WTC11 (cell line): ENCODE data around the gene FAF1. TPM values are rescaled to one million over a fixed set of nuclear protein-coding genes. Genes with fewer than 3 reads are reported as not detected.

Experiments
- ATAC-seq: fragments of 200-7000 bp; cut with Tn5 transposase; 2 replicates; pipeline ENCODE4 v1.10.0; 2021; ENCODE audit warnings: mild to moderate bottlenecking, moderate library complexity
- CTCF ChIA-PET: fragments of 300-600 bp; sonication (Branson Sonifier 250); formaldehyde crosslinking; loops from one replicate; lab custom pipeline; 2021; ENCODE audit warnings: antibody characterized with exemption; lab: Charles Lee
- POLR2A ChIA-PET: fragments of 350-600 bp; sonication (Branson Sonifier 250); formaldehyde crosslinking; loops from one replicate; lab custom pipeline; 2021; ENCODE audit warnings: antibody characterized with exemption; lab: Charles Lee
- DNase-seq: peaks from one replicate; pipeline ENCODE4 v3.0.0; 2021; ENCODE audit warnings: low spot score
- H3K27ac Mint-ChIP-seq: 2 replicates; pipeline ENCODE4 v1.8.0; 2021; ENCODE audit warnings: mixed read lengths
- H3K27me3 Mint-ChIP-seq: 2 replicates; pipeline ENCODE4 v1.8.0; 2021; ENCODE audit warnings: low read depth, mild to moderate bottlenecking, moderate library complexity, mixed read lengths
- H3K36me3 Mint-ChIP-seq: 2 replicates; pipeline ENCODE4 v1.8.0; 2021; ENCODE audit warnings: mixed read lengths
- H3K4me1 Mint-ChIP-seq: 2 replicates; pipeline ENCODE4 v1.8.0; 2022; ENCODE audit warnings: mixed read lengths
- H3K4me3 Mint-ChIP-seq: 2 replicates; pipeline ENCODE4 v1.8.0; 2021; ENCODE audit warnings: mild to moderate bottlenecking, moderate library complexity, mixed read lengths
- H3K9me3 Mint-ChIP-seq: 2 replicates; pipeline ENCODE4 v1.8.0; 2021; ENCODE audit warnings: mixed read lengths
- ATF1 ChIP-seq: sonication (generic); formaldehyde crosslinking; IDR thresholded peaks from 2 replicates; pipeline ENCODE4 v1.8.1; 2023; ENCODE audit warnings: mild to moderate bottlenecking, moderate library complexity, missing genetic modification reagents
- ELF4 ChIP-seq: sonication (generic); formaldehyde crosslinking; IDR thresholded peaks from 2 replicates; pipeline ENCODE4 v1.8.1; 2022; ENCODE audit warnings: low read depth, mild to moderate bottlenecking, moderate library complexity, missing genetic modification reagents
- FOXP1 ChIP-seq: sonication (generic); formaldehyde crosslinking; IDR thresholded peaks from 2 replicates; pipeline ENCODE4 v1.8.0; 2022; ENCODE audit warnings: missing genetic modification reagents, mild to moderate bottlenecking, moderate library complexity, borderline replicate concordance
- GRHL2 ChIP-seq: fragments of 250-450 bp; sonication (Bioruptor Pico); IDR thresholded peaks from 2 replicates; pipeline ENCODE4 v1.8.0; 2022; ENCODE audit warnings: mild to moderate bottlenecking, moderate library complexity; ENCODE audit not compliant: insufficient replicate concordance, severe bottlenecking
- HMGA2 ChIP-seq: fragments of 250-450 bp; sonication (Bioruptor Pico); IDR thresholded peaks from 2 replicates; pipeline ENCODE4 v1.4.0; 2021; ENCODE audit warnings: mild to moderate bottlenecking, moderate library complexity
- IRF2 ChIP-seq: sonication (generic); formaldehyde crosslinking; IDR thresholded peaks from 2 replicates; pipeline ENCODE4 v1.8.0; 2022; ENCODE audit warnings: low read depth, missing genetic modification reagents, borderline replicate concordance
- NFE2L1 ChIP-seq: sonication (generic); formaldehyde crosslinking; IDR thresholded peaks from 2 replicates; pipeline ENCODE4 v1.8.1; 2023; ENCODE audit warnings: missing genetic modification reagents
- NFYB ChIP-seq: sonication (generic); formaldehyde crosslinking; conservative IDR thresholded peaks from 2 replicates; pipeline ENCODE4 v1.8.0; 2022; ENCODE audit warnings: low read depth, missing genetic modification reagents
- SOX15 ChIP-seq: fragments of 250-450 bp; sonication (Bioruptor Pico); IDR thresholded peaks from 2 replicates; pipeline ENCODE4 v1.9.0; 2021; ENCODE audit warnings: mild to moderate bottlenecking
- ZNF416 ChIP-seq: fragments of 250-450 bp; sonication (Bioruptor Pico); IDR thresholded peaks from 2 replicates; pipeline ENCODE4 v1.9.0; 2021; ENCODE audit warnings: mild to moderate bottlenecking, inconsistent platforms
- ZNF423 ChIP-seq: fragments of 250-450 bp; sonication (Bioruptor Pico); IDR thresholded peaks from 2 replicates; pipeline ENCODE4 v2.1.2; 2022; ENCODE audit warnings: mild to moderate bottlenecking, moderate library complexity
- total RNA-seq: library from RNA; stranded (reverse); gene quantifications from 3 replicates; pipeline ENCODE4 v1.2.3, GENCODE V29; 2021
- TF ChIP-seq, protein P1 (sequence below): sonication (generic); formaldehyde crosslinking; IDR thresholded peaks from 2 replicates; pipeline ENCODE4 v1.8.1; 2023; ENCODE audit warnings: mild to moderate bottlenecking, missing genetic modification reagents
- TF ChIP-seq, protein P2 (sequence below): sonication (generic); formaldehyde crosslinking; conservative IDR thresholded peaks from 2 replicates; pipeline ENCODE4 v1.8.1; 2023; ENCODE audit warnings: mild to moderate bottlenecking, low read depth, missing genetic modification reagents, moderate library complexity
- TF ChIP-seq, protein P3 (sequence below): fragments of 250-450 bp; sonication (Bioruptor Pico); IDR thresholded peaks from 2 replicates; pipeline ENCODE4 v2.1.2; 2022; ENCODE audit warnings: mild to moderate bottlenecking, moderate library complexity
- TF ChIP-seq, protein P4 (sequence below): fragments of 250-450 bp; sonication (Bioruptor Pico); IDR thresholded peaks from 2 replicates; pipeline ENCODE4 v1.9.0; 2021; ENCODE audit warnings: mild to moderate bottlenecking
- TF ChIP-seq, protein P5 (sequence below): sonication (generic); formaldehyde crosslinking; IDR thresholded peaks from 2 replicates; pipeline ENCODE4 v1.8.1; 2022; ENCODE audit warnings: low read depth, mild to moderate bottlenecking, moderate library complexity, missing genetic modification reagents, borderline replicate concordance
- TF ChIP-seq, protein P6 (sequence below): fragments of 250-450 bp; sonication (Bioruptor Pico); IDR thresholded peaks from 2 replicates; pipeline ENCODE4 v1.8.0; 2021; ENCODE audit warnings: mild to moderate bottlenecking

FAF1 gene
- total RNA-seq, 1 experiment from 2014 or later: 53.5 TPM

DNA sequence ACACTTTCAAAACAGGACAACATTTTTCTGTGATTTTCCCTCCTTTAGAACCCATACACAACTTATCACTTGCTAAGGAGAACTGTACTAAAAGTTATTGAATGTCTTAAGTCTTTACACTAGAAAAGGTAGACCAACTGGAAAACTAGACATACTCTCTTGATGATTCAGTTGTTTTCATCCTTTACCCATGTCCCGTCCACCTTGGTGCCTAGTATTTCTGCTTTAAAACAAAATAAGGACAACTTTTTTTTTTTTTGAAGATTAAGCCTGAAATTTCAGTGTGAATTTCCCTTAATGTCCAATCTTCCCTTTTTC is 14.5 kb upstream of the FAF1 start (continued):
- TF ChIP-seq, protein P1, sequence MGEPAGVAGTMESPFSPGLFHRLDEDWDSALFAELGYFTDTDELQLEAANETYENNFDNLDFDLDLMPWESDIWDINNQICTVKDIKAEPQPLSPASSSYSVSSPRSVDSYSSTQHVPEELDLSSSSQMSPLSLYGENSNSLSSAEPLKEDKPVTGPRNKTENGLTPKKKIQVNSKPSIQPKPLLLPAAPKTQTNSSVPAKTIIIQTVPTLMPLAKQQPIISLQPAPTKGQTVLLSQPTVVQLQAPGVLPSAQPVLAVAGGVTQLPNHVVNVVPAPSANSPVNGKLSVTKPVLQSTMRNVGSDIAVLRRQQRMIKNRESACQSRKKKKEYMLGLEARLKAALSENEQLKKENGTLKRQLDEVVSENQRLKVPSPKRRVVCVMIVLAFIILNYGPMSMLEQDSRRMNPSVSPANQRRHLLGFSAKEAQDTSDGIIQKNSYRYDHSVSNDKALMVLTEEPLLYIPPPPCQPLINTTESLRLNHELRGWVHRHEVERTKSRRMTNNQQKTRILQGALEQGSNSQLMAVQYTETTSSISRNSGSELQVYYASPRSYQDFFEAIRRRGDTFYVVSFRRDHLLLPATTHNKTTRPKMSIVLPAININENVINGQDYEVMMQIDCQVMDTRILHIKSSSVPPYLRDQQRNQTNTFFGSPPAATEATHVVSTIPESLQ (CRISPR knock-in tag): no peak

DNA sequence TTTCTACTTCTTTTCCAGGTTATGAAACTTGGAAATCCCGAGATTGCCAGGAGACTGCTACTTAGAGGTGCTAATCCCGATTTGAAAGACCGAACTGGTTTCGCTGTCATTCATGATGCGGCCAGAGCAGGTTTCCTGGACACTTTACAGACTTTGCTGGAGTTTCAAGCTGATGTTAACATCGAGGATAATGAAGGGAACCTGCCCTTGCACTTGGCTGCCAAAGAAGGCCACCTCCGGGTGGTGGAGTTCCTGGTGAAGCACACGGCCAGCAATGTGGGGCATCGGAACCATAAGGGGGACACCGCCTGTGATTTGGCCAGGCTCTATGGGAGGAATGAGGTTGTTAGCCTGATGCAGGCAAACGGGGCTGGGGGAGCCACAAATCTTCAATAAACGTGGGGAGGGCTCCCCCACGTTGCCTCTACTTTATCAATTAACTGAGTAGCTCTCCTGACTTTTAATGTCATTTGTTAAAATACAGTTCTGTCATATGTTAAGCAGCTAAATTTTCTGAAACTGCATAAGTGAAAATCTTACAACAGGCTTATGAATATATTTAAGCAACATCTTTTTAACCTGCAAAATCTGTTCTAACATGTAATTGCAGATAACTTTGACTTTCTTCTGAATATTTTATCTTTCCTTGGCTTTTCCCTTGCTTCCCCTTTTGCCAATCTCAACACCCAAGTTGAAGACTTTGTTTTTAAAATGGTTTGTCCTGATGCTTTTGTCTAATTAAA is 14.0 kb upstream of the FAF1 start:
- CTCF ChIA-PET: no interaction called here
- no peak overlapping the region for H3K27ac Mint-ChIP-seq

DNA sequence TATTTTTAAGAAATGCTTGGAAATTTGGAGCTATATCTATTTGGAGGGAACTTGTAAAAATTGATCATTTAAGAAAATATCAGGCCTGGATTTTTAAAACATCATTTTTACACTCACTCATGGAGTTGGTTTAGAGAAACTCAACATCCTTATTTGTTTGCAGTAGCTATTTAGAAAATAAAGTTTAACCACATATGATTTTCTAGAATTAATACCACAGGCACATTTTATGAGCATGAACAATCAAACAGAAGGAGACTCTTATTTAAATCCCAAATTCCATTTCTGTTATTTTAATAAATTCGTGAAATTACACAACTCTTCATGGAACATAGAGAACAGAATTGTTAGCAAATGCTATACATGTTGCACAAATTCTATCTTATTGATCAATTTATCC is 13.2 kb upstream of the FAF1 start:
- Mint-ChIP-seq H3K27me3 (peaks cover 96% of the 10 kb centered on the region), H3K4me3 (no peak overlapping the region), H3K9me3 (no peaks in the 10 kb centered on the region), H3K36me3 (no peaks in the 10 kb centered on the region), H3K4me1 (peaks cover 23% of the 10 kb centered on the region), H3K27ac (no peak overlapping the region)
- ChIA-PET POLR2A (no interaction called here), CTCF (no interaction called here)
- DNase-seq (no peak), ATAC-seq (no peak)
- TF ChIP-seq IRF2 (CRISPR knock-in tag) (no peak), NFE2L1 (CRISPR knock-in tag) (no peak), GRHL2 (CRISPR knock-in tag) (no peak), SOX15 (CRISPR knock-in tag) (no peak), ZNF423 (CRISPR knock-in tag) (no peak), HMGA2 (no peak)
- TF ChIP-seq, protein P2, sequence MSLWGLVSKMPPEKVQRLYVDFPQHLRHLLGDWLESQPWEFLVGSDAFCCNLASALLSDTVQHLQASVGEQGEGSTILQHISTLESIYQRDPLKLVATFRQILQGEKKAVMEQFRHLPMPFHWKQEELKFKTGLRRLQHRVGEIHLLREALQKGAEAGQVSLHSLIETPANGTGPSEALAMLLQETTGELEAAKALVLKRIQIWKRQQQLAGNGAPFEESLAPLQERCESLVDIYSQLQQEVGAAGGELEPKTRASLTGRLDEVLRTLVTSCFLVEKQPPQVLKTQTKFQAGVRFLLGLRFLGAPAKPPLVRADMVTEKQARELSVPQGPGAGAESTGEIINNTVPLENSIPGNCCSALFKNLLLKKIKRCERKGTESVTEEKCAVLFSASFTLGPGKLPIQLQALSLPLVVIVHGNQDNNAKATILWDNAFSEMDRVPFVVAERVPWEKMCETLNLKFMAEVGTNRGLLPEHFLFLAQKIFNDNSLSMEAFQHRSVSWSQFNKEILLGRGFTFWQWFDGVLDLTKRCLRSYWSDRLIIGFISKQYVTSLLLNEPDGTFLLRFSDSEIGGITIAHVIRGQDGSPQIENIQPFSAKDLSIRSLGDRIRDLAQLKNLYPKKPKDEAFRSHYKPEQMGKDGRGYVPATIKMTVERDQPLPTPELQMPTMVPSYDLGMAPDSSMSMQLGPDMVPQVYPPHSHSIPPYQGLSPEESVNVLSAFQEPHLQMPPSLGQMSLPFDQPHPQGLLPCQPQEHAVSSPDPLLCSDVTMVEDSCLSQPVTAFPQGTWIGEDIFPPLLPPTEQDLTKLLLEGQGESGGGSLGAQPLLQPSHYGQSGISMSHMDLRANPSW (CRISPR knock-in tag): no peak
- TF ChIP-seq, protein P3, sequence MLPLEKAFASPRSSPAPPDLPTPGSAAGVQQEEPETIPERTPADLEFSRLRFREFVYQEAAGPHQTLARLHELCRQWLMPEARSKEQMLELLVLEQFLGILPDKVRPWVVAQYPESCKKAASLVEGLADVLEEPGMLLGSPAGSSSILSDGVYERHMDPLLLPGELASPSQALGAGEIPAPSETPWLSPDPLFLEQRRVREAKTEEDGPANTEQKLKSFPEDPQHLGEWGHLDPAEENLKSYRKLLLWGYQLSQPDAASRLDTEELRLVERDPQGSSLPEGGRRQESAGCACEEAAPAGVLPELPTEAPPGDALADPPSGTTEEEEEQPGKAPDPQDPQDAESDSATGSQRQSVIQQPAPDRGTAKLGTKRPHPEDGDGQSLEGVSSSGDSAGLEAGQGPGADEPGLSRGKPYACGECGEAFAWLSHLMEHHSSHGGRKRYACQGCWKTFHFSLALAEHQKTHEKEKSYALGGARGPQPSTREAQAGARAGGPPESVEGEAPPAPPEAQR (CRISPR knock-in tag): no peak
- TF ChIP-seq, protein P4, sequence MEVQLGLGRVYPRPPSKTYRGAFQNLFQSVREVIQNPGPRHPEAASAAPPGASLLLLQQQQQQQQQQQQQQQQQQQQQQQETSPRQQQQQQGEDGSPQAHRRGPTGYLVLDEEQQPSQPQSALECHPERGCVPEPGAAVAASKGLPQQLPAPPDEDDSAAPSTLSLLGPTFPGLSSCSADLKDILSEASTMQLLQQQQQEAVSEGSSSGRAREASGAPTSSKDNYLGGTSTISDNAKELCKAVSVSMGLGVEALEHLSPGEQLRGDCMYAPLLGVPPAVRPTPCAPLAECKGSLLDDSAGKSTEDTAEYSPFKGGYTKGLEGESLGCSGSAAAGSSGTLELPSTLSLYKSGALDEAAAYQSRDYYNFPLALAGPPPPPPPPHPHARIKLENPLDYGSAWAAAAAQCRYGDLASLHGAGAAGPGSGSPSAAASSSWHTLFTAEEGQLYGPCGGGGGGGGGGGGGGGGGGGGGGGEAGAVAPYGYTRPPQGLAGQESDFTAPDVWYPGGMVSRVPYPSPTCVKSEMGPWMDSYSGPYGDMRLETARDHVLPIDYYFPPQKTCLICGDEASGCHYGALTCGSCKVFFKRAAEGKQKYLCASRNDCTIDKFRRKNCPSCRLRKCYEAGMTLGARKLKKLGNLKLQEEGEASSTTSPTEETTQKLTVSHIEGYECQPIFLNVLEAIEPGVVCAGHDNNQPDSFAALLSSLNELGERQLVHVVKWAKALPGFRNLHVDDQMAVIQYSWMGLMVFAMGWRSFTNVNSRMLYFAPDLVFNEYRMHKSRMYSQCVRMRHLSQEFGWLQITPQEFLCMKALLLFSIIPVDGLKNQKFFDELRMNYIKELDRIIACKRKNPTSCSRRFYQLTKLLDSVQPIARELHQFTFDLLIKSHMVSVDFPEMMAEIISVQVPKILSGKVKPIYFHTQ (CRISPR knock-in tag): no peak

More for the DNA sequence above, 14.0 kb upstream of the FAF1 start:
- DNase-seq: peak; percentile 24
- POLR2A ChIA-PET: no interaction called here
- TF ChIP-seq, protein P5, sequence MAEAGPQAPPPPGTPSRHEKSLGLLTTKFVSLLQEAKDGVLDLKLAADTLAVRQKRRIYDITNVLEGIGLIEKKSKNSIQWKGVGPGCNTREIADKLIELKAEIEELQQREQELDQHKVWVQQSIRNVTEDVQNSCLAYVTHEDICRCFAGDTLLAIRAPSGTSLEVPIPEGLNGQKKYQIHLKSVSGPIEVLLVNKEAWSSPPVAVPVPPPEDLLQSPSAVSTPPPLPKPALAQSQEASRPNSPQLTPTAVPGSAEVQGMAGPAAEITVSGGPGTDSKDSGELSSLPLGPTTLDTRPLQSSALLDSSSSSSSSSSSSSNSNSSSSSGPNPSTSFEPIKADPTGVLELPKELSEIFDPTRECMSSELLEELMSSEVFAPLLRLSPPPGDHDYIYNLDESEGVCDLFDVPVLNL (CRISPR knock-in tag): no peak
- TF ChIP-seq ATF1: no peak
- TF ChIP-seq FOXP1 (CRISPR knock-in tag): no peak
- TF ChIP-seq, protein P6, sequence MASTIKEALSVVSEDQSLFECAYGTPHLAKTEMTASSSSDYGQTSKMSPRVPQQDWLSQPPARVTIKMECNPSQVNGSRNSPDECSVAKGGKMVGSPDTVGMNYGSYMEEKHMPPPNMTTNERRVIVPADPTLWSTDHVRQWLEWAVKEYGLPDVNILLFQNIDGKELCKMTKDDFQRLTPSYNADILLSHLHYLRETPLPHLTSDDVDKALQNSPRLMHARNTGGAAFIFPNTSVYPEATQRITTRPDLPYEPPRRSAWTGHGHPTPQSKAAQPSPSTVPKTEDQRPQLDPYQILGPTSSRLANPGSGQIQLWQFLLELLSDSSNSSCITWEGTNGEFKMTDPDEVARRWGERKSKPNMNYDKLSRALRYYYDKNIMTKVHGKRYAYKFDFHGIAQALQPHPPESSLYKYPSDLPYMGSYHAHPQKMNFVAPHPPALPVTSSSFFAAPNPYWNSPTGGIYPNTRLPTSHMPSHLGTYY: no peak
- no peak for TF ChIP-seq SOX15 (CRISPR knock-in tag)
- TF ChIP-seq, protein P1 (CRISPR knock-in tag): no peak
- no peak for TF ChIP-seq ZNF423 (CRISPR knock-in tag)
- no peak for TF ChIP-seq ELF4 (CRISPR knock-in tag)
- no peak for TF ChIP-seq NFYB
- TF ChIP-seq ZNF416: no peak
- TF ChIP-seq GRHL2 (CRISPR knock-in tag): no peak
- TF ChIP-seq, all 79 proteins: peak for 0
- Mint-ChIP-seq H3K4me1 (peaks cover 31% of the 10 kb centered on the region), H3K27me3 (peaks cover 96% of the 10 kb centered on the region), H3K36me3 (no peaks in the 10 kb centered on the region), H3K9me3 (no peaks in the 10 kb centered on the region), H3K4me3 (no peak overlapping the region)
- ATAC-seq: no peak
